CD8-positive, alpha-beta memory T cell (primary cell): ENCODE data around the gene SEMA3G. TPM values are rescaled to one million over a fixed set of nuclear protein-coding genes. Genes with fewer than 3 reads are reported as not detected.

ENCODE experiments used
- CTCF ChIA-PET: fragments of 350-600 bp; sonication (Branson Sonifier 250); formaldehyde crosslinking; loops from one replicate; lab custom pipeline; 2021; ENCODE audit warnings: antibody characterized with exemption; lab: Charles Lee
- POLR2A ChIA-PET: fragments of 350-600 bp; sonication (Branson Sonifier 250); formaldehyde crosslinking; loops from one replicate; lab custom pipeline; 2021; ENCODE audit warnings: antibody characterized with exemption; lab: Charles Lee
- DNase-seq, 5 donors: peaks; one replicate each; pipeline versions ENCODE4 v3.0.0 to v3.0.0-alpha.2; 2020 to 2022; ENCODE audit warnings: mixed read lengths in 1 of 5
- H3K27ac ChIP-seq: one replicate; pipeline ENCODE4 v1.7.0; 2013; ENCODE audit warnings: low read depth, mild to moderate bottlenecking, low read length, moderate library complexity
- H3K27me3 ChIP-seq: 2 replicates; pipeline ENCODE4 v1.7.0; 2013; ENCODE audit warnings: low read length, mild to moderate bottlenecking; ENCODE audit not compliant: insufficient read depth, poor library complexity, severe bottlenecking
- H3K36me3 ChIP-seq: 2 replicates; pipeline ENCODE4 v1.7.0; 2013; ENCODE audit warnings: mild to moderate bottlenecking, low read length, moderate library complexity; ENCODE audit not compliant: insufficient read depth
- H3K4me1 ChIP-seq: 2 replicates; pipeline ENCODE4 v1.7.0; 2013; ENCODE audit warnings: mild to moderate bottlenecking, low read length, moderate library complexity; ENCODE audit not compliant: insufficient read depth
- H3K4me3 ChIP-seq: 2 replicates; pipeline ENCODE4 v1.7.0; 2013; ENCODE audit warnings: mild to moderate bottlenecking, low read length
- H3K9me3 ChIP-seq: 2 replicates; pipeline ENCODE4 v1.7.0; 2013; ENCODE audit warnings: mild to moderate bottlenecking, low read length
- H3K27ac Mint-ChIP-seq, 8 donors: one replicate each; pipeline ENCODE4 v1.8.0; 2020 to 2021; ENCODE audit warnings: mixed read lengths in 8 of 8, mild to moderate bottlenecking in 6 of 8, inconsistent platforms in 3 of 8, moderate library complexity in 3 of 8
- H3K27me3 Mint-ChIP-seq, 2 donors: one replicate each; pipeline ENCODE4 v1.8.0; 2020 to 2021; ENCODE audit warnings: mixed read lengths in 2 of 2, mild to moderate bottlenecking in 1 of 2, moderate library complexity in 1 of 2
- H3K36me3 Mint-ChIP-seq, 3 donors: one replicate each; pipeline ENCODE4 v1.8.0; 2020 to 2021; ENCODE audit warnings: mixed read lengths in 3 of 3, inconsistent platforms in 1 of 3, mild to moderate bottlenecking in 1 of 3
- H3K4me1 Mint-ChIP-seq, 3 donors: one replicate each; pipeline ENCODE4 v1.8.0; 2020 to 2021; ENCODE audit warnings: mixed read lengths in 3 of 3, inconsistent platforms in 1 of 3, mild to moderate bottlenecking in 1 of 3
- H3K4me3 Mint-ChIP-seq, 7 donors: one replicate each; pipeline ENCODE4 v1.8.0; 2020 to 2021; ENCODE audit warnings: mixed read lengths in 7 of 7, mild to moderate bottlenecking in 6 of 7, moderate library complexity in 4 of 7, inconsistent platforms in 2 of 7
- H3K9me3 Mint-ChIP-seq, 5 donors: one replicate each; pipeline ENCODE4 v1.8.0; 2020 to 2022; ENCODE audit warnings: mixed read lengths in 5 of 5, mild to moderate bottlenecking in 3 of 5, moderate library complexity in 2 of 5, inconsistent platforms in 1 of 5
- polyA plus RNA-seq: library from polyadenylated mRNA; unstranded; fragments of 300-500 nt; fragmentation: Illumina TruSeq; gene quantifications from one replicate; pipeline ENCODE4 v1.2.3, GENCODE V29; 2021
- total RNA-seq, 2 experiments: library from RNA; stranded (reverse); gene quantifications; one replicate each; pipeline ENCODE4 v1.2.3, GENCODE V29; 2021

SEMA3G gene
- total and polyA plus RNA-seq, 3 experiments from 2014 or later = 0.13 to 0.16 TPM; not detected in 1

GRCh38 chr3:52488746-52489145, 43.8 kb upstream of the SEMA3G start:
- Mint-ChIP-seq H3K4me3 (no peak overlapping the region), H3K27ac (no peak overlapping the region), H3K9me3 (no peaks in the 10 kb centered on the region), H3K4me1 (no peaks in the 10 kb centered on the region), H3K36me3 (peaks cover 0 to 86% (median 9%) of the 10 kb centered on the region in 3 donors), H3K27me3 (no peaks in the 10 kb centered on the region)
- no peak overlapping the region for H3K27ac ChIP-seq
- no peaks in the 10 kb centered on the region for H3K27me3 ChIP-seq
- H3K4me1 ChIP-seq = no peaks in the 10 kb centered on the region
- DNase-seq = no peak
- ChIA-PET CTCF (no interaction called here), POLR2A (no interaction called here)
- no peaks in the 10 kb centered on the region for H3K9me3 ChIP-seq
- peaks cover 14% of the 10 kb centered on the region for H3K36me3 ChIP-seq
- no peak overlapping the region for H3K4me3 ChIP-seq

DNA sequence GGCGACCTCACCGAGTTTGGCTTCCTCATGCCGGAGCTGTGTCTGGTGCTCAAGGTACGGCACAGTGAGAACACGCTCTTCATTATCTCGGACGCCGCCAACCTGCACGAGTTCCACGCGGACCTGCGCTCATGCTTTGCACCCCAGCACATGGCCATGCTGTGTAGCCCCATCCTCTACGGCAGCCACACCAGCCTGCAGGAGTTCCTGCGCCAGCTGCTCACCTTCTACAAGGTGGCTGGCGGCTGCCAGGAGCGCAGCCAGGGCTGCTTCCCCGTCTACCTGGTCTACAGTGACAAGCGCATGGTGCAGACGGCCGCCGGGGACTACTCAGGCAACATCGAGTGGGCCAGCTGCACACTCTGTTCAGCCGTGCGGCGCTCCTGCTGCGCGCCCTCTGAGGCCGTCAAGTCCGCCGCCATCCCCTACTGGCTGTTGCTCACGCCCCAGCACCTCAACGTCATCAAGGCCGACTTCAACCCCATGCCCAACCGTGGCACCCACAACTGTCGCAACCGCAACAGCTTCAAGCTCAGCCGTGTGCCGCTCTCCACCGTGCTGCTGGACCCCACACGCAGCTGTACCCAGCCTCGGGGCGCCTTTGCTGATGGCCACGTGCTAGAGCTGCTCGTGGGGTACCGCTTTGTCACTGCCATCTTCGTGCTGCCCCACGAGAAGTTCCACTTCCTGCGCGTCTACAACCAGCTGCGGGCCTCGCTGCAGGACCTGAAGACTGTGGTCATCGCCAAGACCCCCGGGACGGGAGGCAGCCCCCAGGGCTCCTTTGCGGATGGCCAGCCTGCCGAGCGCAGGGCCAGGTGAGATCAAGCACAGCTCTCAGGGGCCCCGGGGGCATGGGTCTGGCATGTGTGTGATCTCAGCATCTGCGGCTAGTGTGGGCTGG, 43.1 kb upstream of the SEMA3G start:
- Mint-ChIP-seq H3K27me3 (no peaks in the 10 kb centered on the region), H3K27ac (peak overlapping the region in 1 of 8 donors; percentile 27), H3K4me3 (no peak overlapping the region), H3K4me1 (no peaks in the 10 kb centered on the region), H3K36me3 (peaks cover 0 to 92% (median 10%) of the 10 kb centered on the region in 3 donors), H3K9me3 (no peaks in the 10 kb centered on the region)
- Histone ChIP-seq H3K27me3 (no peaks in the 10 kb centered on the region), H3K4me1 (no peaks in the 10 kb centered on the region), H3K36me3 (peaks cover 14% of the 10 kb centered on the region), H3K9me3 (no peaks in the 10 kb centered on the region), H3K4me3 (no peak overlapping the region), H3K27ac (no peak overlapping the region)
- ChIA-PET POLR2A (no interaction called here), CTCF (no interaction called here)
- no peak for DNase-seq

- Mint-ChIP-seq H3K27ac (no peak overlapping the region), H3K36me3 (peaks cover 0 to 91% (median 8%) of the 10 kb centered on the region in 3 donors), H3K27me3 (no peaks in the 10 kb centered on the region), H3K9me3 (no peaks in the 10 kb centered on the region), H3K4me3 (no peak overlapping the region), H3K4me1 (no peaks in the 10 kb centered on the region)
- no peaks in the 10 kb centered on the region for H3K9me3 ChIP-seq
- no peak overlapping the region for H3K27ac ChIP-seq
- no peaks in the 10 kb centered on the region for H3K27me3 ChIP-seq
- ChIA-PET CTCF (no interaction called here), POLR2A (no interaction called here)
- H3K4me1 ChIP-seq = no peaks in the 10 kb centered on the region
- no peak for DNase-seq
- H3K36me3 ChIP-seq = peaks cover 20% of the 10 kb centered on the region
- no peak overlapping the region for H3K4me3 ChIP-seq
Observed at GRCh38 chr3:52487050-52487787, 42.3 kb upstream of the SEMA3G start.

GRCh38 chr3:52484680-52485461, 40.0 kb upstream of the SEMA3G start:
- no peak for DNase-seq
- no peak overlapping the region for H3K27ac ChIP-seq
- H3K4me3 ChIP-seq = no peak overlapping the region
- Mint-ChIP-seq H3K4me1 (no peaks in the 10 kb centered on the region), H3K9me3 (no peaks in the 10 kb centered on the region), H3K27ac (peak overlapping the region in 3 of 8 donors; percentile 47 to 94 (median 54)), H3K36me3 (peaks cover 0 to 91% (median 8%) of the 10 kb centered on the region in 3 donors), H3K27me3 (no peaks in the 10 kb centered on the region), H3K4me3 (no peak overlapping the region)
- H3K27me3 ChIP-seq = no peaks in the 10 kb centered on the region
- H3K36me3 ChIP-seq = peaks cover 13% of the 10 kb centered on the region
- no peaks in the 10 kb centered on the region for H3K9me3 ChIP-seq
- POLR2A ChIA-PET = no interaction called here
- no peaks in the 10 kb centered on the region for H3K4me1 ChIP-seq
- CTCF ChIA-PET = no interaction called here

DNA sequence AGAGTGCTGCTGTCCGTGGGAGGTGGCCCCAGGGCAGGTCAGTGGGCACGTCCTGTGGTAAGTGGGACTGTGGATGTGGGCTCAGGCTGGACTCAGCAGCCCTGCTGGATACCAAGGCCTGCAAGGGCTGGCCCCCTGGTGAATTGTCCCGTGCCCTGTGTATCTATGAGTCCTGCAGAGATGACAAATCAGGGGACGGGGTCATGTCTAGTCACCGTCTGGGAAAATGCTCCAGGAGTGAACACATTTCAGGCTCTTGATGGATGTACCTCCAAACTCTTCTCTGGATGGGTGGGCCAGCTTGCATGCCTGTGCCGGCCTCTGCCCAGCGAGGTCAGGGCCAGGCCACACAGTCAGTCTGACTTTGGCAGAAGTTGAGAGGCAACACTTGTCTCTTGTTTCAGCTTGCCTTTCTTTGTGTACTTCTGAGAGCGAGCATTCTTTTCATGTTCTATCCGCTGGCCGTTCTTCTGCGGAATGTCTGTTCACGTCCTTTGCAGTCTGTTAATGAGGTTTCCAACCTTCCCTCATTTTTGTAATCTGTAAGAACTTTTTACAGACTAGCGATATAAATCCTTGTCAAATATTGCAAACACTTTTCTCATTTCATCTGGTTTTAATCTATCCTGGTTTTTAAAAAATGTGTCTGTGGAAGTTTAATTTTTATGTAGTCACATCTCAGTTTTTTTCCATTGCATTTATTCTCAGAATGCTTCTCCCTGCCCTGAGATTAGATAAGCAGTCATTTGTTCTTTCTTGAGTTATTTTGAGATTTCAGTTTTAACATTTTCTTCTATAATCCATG, 38.9 kb upstream of the SEMA3G start:
- Mint-ChIP-seq H3K27ac (peak overlapping the region in 2 of 8 donors; percentile 14 to 26), H3K9me3 (no peaks in the 10 kb centered on the region), H3K4me1 (no peaks in the 10 kb centered on the region), H3K27me3 (no peaks in the 10 kb centered on the region), H3K4me3 (no peak overlapping the region), H3K36me3 (peaks cover 0 to 91% (median 8%) of the 10 kb centered on the region in 3 donors)
- peaks cover 17% of the 10 kb centered on the region for H3K36me3 ChIP-seq
- ChIA-PET POLR2A (no interaction called here), CTCF (no interaction called here)
- no peak overlapping the region for H3K27ac ChIP-seq
- no peaks in the 10 kb centered on the region for H3K4me1 ChIP-seq
- no peaks in the 10 kb centered on the region for H3K9me3 ChIP-seq
- no peak overlapping the region for H3K4me3 ChIP-seq
- no peaks in the 10 kb centered on the region for H3K27me3 ChIP-seq
- no peak for DNase-seq

GRCh38 chr3:52483081-52483480, 38.2 kb upstream of the SEMA3G start:
- Histone ChIP-seq H3K27ac (no peak overlapping the region), H3K4me3 (no peak overlapping the region), H3K9me3 (no peaks in the 10 kb centered on the region), H3K27me3 (no peaks in the 10 kb centered on the region), H3K36me3 (peaks cover 24% of the 10 kb centered on the region), H3K4me1 (no peaks in the 10 kb centered on the region)
- peak overlapping the region in 1 of 7 donors; percentile 27 for H3K4me3 Mint-ChIP-seq
- DNase-seq = no peak
- H3K36me3 Mint-ChIP-seq = peaks cover 0 to 92% (median 10%) of the 10 kb centered on the region in 3 donors
- no peaks in the 10 kb centered on the region for H3K27me3 Mint-ChIP-seq
- CTCF ChIA-PET = interaction anchor here (1.0 kb wide), 1 partner anchor 52 kb away, joined by 3 read pairs; no protein-coding TSS in a partner anchor
- H3K4me1 Mint-ChIP-seq = no peaks in the 10 kb centered on the region
- H3K9me3 Mint-ChIP-seq = no peaks in the 10 kb centered on the region
- POLR2A ChIA-PET = interaction anchor here (0.6 kb wide), 1 partner anchor 14 kb away, joined by 6 read pairs; no protein-coding TSS in a partner anchor
- peak overlapping the region in 2 of 8 donors; percentile 26 to 89 for H3K27ac Mint-ChIP-seq

- DNase-seq = peak in 1 of 5 donors; percentile 7
Observed at GRCh38 chr3:52481819-52482521, 37.1 kb upstream of the SEMA3G start.

More at GRCh38 chr3:52481819-52482521, 37.1 kb upstream of the SEMA3G start:
- Mint-ChIP-seq H3K36me3 (peaks cover 0 to 94% (median 12%) of the 10 kb centered on the region in 3 donors), H3K9me3 (no peaks in the 10 kb centered on the region), H3K27me3 (no peaks in the 10 kb centered on the region), H3K4me1 (no peaks in the 10 kb centered on the region), H3K4me3 (no peak overlapping the region), H3K27ac (peak overlapping the region in 2 of 8 donors; percentile 87)
- Histone ChIP-seq H3K27me3 (no peaks in the 10 kb centered on the region), H3K36me3 (peaks cover 35% of the 10 kb centered on the region), H3K9me3 (no peaks in the 10 kb centered on the region), H3K4me1 (no peaks in the 10 kb centered on the region), H3K4me3 (no peak overlapping the region), H3K27ac (no peak overlapping the region)
- ChIA-PET CTCF (interaction anchor here (1.0 kb wide), 1 partner anchor 51 kb away, joined by 3 read pairs; no protein-coding TSS in a partner anchor), POLR2A (no interaction called here)
